GM21526 (cell line): ENCODE data around the gene POLDIP2.
"Not testable (repeated sequence)": the region's sequence is repeated elsewhere in the genome, so short reads cannot be mapped to it uniquely, and the experiment has no call there.

ENCODE experiments used
- ATAC-seq: cut with Tn5 transposase; IDR thresholded peaks from one replicate; pipeline ENCODE4 v1.9.1; 2021; ENCODE audit warnings: moderate library complexity; ENCODE audit not compliant: unreplicated experiment, low FRiP score

POLDIP2 gene

DNA sequence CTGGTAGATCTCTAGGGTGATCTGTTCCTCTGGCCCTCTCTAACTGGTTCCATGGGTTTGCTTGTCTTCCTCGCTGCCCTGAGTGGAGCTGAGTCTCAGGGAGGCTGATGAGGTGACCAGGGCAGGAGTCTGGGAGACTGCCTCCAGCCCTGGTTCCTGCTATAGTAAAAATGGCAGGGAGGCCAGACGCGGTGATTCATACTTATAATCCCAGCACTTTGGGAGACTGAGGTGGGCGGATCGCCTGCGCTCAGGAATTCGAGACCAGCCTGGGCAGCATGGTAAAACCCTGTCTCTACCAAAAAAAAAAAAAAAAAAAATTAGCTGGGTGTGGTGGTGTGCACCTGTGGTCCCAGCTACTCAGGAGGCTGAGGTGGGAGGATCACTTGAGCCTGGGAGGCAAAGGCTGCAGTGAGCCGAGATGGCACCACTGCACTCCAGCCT is 18.5 kb downstream of the POLDIP2 start:
- ATAC-seq, result not testable (repeated sequence)

GRCh38 chr17:28338056-28338768 is 19.1 kb downstream of the POLDIP2 start:
- no peak for ATAC-seq

DNA sequence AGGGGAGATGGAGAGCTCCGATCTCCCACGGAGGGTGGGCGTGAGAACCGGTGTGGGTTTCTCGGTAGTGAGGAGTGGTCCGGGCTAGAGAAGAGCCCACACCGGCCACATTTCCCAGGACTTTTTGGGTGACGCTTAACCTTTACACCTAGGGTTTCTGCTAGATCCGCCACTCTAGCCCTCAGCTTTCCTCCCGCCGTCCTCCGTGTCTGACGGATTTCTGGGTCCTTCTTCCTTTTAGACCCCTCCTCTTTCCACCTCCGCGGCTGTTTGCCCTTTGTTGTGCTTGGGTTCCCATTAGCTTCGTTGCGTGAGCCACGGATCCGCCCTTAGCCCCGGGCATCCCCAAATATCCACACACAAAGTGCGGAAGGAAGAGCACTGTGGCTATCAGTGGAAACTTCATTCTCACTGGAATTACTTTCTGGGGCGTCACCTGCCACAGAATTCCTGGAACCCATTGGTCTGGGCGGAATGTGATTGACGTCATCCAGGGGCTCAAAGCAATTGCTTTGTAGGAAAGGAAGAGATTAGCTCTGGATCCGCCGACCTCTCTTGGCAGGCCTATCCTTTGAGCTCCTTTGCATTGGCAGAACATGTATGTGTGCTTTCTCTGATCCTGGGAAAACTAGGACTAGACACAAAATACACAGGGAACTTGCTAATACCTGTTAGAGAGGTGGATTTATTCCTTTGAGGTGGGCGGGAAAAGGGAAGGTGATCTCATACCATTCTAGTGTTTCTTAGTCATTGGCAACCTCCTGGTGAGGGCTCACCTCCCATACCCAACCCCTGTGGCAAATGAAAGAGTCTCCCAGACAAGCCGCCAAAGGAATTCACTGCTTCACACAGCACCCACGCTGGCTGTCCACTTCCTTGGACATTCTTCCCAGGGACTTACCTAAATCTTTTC is 21.1 kb downstream of the POLDIP2 start:
- ATAC-seq, result no peak

DNA sequence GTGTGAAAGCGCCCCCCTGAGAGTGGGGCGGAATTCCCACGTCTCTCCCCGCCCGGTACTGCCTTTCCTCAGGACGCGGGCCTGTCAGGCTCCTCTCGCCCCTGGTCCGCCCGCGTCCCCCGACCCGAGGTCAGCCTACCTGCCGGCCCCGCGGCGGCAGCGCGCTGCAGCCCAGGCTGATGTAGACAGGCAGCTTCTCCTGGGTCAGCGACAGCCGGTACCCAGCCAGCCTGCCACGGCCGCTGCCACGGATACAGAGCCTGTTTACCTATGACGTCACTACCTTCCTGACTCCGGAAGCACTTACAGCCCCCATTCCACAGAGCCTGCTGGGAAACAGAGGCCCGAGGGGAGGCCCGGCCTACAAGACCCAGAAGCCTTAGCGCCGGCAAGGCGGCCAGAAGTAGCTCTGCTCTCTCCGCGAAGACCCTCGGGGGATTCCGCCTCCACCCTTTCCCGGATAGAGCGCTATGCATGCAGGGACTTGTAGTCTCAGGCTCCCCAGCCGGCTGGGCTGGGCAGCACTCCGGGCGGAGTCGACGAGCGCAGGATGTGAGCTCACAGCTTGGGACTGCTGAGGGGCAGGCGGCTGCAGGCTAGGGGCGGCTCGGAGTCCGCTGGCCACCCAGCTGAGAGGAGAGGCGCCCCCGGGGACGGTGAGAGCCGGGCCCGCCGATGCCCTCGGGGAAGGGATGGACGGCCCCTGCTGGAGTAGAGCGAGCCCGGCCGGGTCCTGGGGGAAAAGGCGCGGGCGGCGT is 21.9 kb downstream of the POLDIP2 start, which contains the start of the genes IFT20 and TNFAIP1:
Gene IFT20, minus strand, starts transcription at position 272 of the 758 bp plus-strand sequence. CDS start 3,487 bp downstream, outside the sequence.
Gene TNFAIP1, plus strand, starts transcription at position 561 of the 758 bp plus-strand sequence. CDS start 3,761 bp downstream, outside the sequence.
- ATAC-seq, result peak; percentile 93

- no peak for ATAC-seq
Observed at GRCh38 chr17:28334666-28335200, 22.6 kb downstream of the POLDIP2 start.

DNA sequence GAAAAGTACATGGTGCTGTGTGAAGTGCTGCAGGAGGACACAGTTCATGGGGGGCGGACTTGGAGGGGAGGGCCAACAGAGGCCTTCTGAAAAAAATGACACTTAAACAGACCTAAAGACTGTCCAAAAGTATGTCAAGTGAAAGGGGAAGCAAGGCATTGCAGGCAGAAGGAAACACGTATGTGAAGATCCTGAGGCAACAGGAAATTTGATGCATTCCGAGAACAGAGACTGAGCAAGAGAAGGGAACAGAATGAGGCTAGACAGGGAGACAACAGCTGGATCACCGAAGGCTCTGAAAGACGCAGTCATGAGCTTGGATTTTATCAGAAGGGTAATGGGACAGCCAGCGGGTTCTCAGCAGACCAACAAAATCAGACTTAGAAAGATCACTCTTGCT is 23.2 kb downstream of the POLDIP2 start:
- no peak for ATAC-seq

DNA sequence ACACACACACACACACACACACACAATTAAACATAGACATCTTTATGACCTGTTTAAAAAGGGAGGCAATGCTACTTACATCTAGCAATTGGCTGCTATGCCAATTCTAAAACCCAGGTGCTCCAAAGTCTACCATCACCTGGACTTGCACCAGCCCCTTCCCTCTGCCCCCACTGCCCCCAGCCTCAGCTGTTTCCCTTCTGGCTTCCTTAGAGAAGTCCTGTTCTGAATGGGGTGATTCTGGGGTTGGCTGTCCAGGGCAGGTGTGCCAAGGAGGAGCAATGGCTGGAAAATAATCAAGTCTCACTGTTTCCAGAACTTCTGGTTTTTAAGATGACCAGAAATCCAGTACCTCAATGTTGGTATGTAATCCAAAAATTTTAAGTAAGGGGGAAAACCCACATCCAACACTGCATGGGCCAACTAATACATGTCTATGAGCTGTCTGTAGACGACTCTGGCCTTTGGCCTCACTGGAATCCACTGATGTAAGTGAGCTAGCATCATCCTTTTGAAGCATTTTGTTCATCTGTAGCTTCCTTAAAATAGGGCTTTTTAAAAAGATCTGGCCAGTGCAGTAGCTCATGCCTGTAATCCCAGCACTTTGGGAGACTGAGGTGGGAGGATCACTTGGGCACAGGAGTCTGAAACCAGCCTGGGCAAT is 24.1 kb downstream of the POLDIP2 start:
- no peak for ATAC-seq

DNA sequence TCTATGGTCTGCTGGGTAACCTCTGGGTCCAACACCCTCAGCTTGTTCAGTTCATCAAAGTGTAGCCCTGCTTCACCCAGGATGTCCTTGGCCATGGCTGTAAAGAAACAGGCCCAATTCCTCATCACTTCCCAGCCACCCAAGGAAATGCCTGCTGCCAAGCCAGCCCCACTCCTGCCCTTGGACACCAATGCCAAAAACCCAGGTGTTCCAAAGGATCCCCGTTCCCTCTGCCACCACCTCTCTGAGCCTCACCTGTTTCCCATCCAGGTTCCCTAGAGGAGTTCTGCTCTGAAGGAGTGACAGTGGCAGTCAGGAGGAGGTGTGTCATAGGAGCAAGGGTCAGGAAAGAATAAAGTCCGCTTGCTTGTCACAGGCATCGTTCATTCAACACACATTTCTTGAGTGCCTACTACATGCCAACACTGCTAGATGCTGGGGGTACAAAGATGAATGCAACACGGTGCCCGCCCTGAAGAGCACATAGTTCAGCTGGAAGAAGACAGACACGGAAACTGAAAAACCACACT is 25.4 kb downstream of the POLDIP2 start:
- no peak for ATAC-seq

DNA sequence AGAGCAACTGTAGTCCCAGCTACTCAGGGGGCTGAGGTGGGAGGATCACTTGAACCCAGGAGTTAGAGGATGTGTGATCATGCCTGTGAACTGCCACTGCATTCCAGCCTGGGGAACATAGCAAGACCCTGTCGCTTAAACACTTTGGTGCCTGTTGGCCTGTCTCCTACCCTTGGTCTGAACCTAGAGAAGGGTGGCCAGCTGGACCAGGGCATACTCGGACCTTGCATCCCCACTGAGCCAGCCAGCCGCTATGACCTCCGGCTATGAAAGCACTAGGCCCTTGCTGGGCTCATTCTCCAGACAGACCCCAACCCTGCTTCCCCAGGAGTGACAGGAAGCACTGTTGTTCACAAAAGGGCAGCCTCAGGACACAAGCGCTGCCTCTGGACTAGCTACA is 26.7 kb downstream of the POLDIP2 start:
- ATAC-seq, result no peak

GRCh38 chr17:28328325-28328724 is 29.0 kb downstream of the POLDIP2 start:
- ATAC-seq, result no peak

DNA sequence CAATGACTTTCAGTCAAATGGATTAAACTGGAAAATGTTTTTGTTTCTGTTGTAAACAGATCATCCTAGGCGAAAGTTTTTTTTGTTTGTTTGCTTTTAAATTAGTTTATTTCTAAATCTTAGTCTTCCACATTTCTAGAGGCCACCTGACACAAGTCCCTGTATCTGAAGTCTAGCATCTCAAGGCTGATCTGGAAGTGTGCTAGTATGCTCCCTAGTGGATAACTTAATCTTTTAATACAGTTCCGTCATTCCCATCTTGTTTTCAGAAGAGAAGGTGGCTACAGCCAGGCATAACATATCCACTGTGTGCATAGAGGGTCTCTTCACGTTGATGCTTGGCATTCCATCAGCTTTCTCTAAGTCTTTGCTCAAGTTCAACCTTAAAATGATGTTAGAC is 29.6 kb downstream of the POLDIP2 start:
- ATAC-seq, result no peak

DNA sequence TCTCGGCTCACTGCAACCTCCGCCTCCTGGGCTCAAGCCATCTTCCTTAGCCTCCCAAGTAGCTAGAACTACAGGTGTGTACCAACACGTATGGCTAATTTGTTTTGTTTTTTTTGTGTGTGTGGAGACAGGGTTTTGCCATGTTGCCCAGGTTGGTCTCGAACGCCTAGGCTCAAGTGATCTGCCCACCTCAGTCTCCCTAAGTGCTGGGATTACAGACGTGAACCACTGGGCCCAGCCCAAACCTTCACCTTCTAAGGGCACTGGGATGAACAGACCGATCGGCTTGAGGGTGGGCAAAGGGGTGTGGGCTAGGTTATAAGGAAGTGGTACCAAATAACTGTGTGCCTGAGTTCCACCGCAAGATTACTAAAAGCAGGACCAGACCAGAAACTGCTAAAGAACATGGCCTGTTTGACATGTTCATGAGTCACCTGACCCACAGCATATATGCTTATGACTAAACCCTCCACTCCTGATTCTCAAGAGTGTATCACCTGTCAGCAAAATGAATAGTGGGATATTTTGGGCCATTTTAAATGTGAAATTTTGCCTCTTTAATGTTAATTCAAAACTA is 30.2 kb downstream of the POLDIP2 start:
- no peak for ATAC-seq

DNA sequence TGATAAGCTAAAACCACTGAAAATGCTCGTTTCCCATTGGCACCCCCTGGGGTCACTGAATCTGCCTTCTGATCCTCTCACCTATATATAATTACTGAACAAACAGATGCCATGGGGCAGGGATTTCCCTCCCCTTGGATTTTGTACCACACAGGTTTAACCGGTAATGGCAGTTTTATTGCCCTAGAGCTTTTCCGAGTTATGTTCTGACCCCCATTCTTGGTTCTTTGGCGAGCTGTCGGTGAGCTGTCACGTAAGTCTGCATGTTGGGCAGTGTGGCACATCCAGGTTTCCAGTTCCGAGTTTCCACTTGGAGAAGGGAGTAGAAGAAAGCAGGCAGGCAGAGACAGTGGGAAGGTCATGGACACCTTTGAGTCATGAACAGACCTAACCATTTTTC is 31.2 kb downstream of the POLDIP2 start:
- ATAC-seq, result no peak

GRCh38 chr17:28325211-28325610 is 32.1 kb downstream of the POLDIP2 start:
- ATAC-seq, result no peak

- ATAC-seq, result no peak
Observed at GRCh38 chr17:28324781-28325180, 32.5 kb downstream of the POLDIP2 start.

- no peak for ATAC-seq
Observed at GRCh38 chr17:28324267-28324745, 33.0 kb downstream of the POLDIP2 start.

GRCh38 chr17:28320215-28321061 is 36.9 kb downstream of the POLDIP2 start:
- no peak for ATAC-seq

- no peak for ATAC-seq
Observed at GRCh38 chr17:28319598-28319935, 37.8 kb downstream of the POLDIP2 start.
